GM12878 (cell line): ENCODE results near the gene DNAAF5. TPM values are rescaled to one million over a fixed set of nuclear protein-coding genes. Genes with fewer than 3 reads are reported as not detected.

Experiments used
- ATAC-seq: fragments of 200-7000 bp; cut with Tn5 transposase; 3 replicates; pipeline ENCODE4 v1.9.1; 2020; ENCODE audit warnings: mild to moderate bottlenecking, moderate library complexity
- BruUV-seq: library from RNA; stranded (reverse); fragments of 400-500 nt; replicated peaks from 2 replicates; lab custom pipeline; 2021; lab: Mats Ljungman, UMichigan
- CTCF ChIA-PET: fragments of 300-600 bp; sonication (Branson Sonifier 250); formaldehyde crosslinking; extraction: SDS; loops from one replicate; lab custom pipeline; 2021; ENCODE audit warnings: inconsistent platforms; lab: Yijun Ruan, JAX
- POLR2A ChIA-PET: fragments of 350-600 bp; formaldehyde crosslinking; extraction: SDS; loops from one replicate; lab custom pipeline; 2021; ENCODE audit warnings: inconsistent platforms; lab: Charles Lee
- RAD21 ChIA-PET: fragments of 300-600 bp; sonication (Branson Sonifier 250); formaldehyde crosslinking; loops from one replicate; lab custom pipeline; 2023; ENCODE audit warnings: antibody characterized with exemption; ENCODE audit not compliant: unreplicated experiment; lab: Charles Lee
- SMC1A ChIA-PET: fragments of 300-600 bp; sonication (Branson Sonifier 250); formaldehyde crosslinking; loops from one replicate; lab custom pipeline; 2023; ENCODE audit not compliant: unreplicated experiment, uncharacterized antibody; lab: Charles Lee
- DNase-seq: peaks from one replicate; pipeline ENCODE4 v3.0.0-alpha.2; 2011; ENCODE audit warnings: low read depth, low spot score
- FAIRE-seq: peaks from 3 replicates; lab custom pipeline; 2011; peaks lifted over from hg19 to GRCh38; lab: Jason Lieb, UNC
- H2AFZ ChIP-seq: 2 replicates; pipeline ENCODE4 v1.6.0; 2011; ENCODE audit warnings: low read depth, low read length, control low read depth; ENCODE audit not compliant: control insufficient read depth
- H3K27ac ChIP-seq: 2 replicates; pipeline ENCODE4 v1.5.1; 2011; ENCODE audit warnings: control low read depth; ENCODE audit not compliant: control insufficient read depth, insufficient read depth
- H3K27me3 ChIP-seq, 2 experiments: replicated peaks in 1 of 2; 2 replicates each; pipeline versions ENCODE4 v1.6.0 to v1.6.1; 2011; ENCODE audit warnings: low read length in 1 of 2; ENCODE audit not compliant: control insufficient read depth in 2 of 2, insufficient read depth in 2 of 2
- H3K36me3 ChIP-seq, 2 experiments: 2 replicates each; pipeline ENCODE4 v1.5.1; 2011; ENCODE audit warnings: low read length in 1 of 2; ENCODE audit not compliant: control insufficient read depth in 2 of 2, insufficient read depth in 2 of 2
- H3K4me1 ChIP-seq: 2 replicates; pipeline ENCODE4 v1.6.1; 2011; ENCODE audit warnings: mild to moderate bottlenecking, low read length, moderate library complexity, mixed read lengths; ENCODE audit not compliant: control insufficient read depth, insufficient read depth
- H3K4me2 ChIP-seq: 2 replicates; pipeline ENCODE4 v1.6.0; 2011; ENCODE audit warnings: control low read depth; ENCODE audit not compliant: control insufficient read depth, insufficient read depth
- H3K4me3 ChIP-seq: fragments of 200-600 bp; sonication (generic); 2 replicates; pipeline ENCODE4 v1.5.1; 2016
- H3K79me2 ChIP-seq: 2 replicates; pipeline ENCODE4 v1.6.0; 2011; ENCODE audit warnings: low read length; ENCODE audit not compliant: control insufficient read depth, insufficient read depth
- H3K9ac ChIP-seq: 2 replicates; pipeline ENCODE4 v1.8.0; 2011; ENCODE audit warnings: low read length, control low read depth, mixed read lengths; ENCODE audit not compliant: control insufficient read depth, insufficient read depth
- H3K9me3 ChIP-seq: replicated peaks from 3 replicates; pipeline ENCODE4 v1.5.1; 2011; ENCODE audit warnings: mild to moderate bottlenecking, low read length; ENCODE audit not compliant: control insufficient read depth, insufficient read depth
- H4K20me1 ChIP-seq: 2 replicates; pipeline ENCODE4 v1.6.0; 2011; ENCODE audit not compliant: control insufficient read depth, insufficient read depth
- ATF3 ChIP-seq: IDR thresholded peaks from 2 replicates; pipeline ENCODE4 v1.6.1; 2011; ENCODE audit warnings: low read depth, mild to moderate bottlenecking, low read length, moderate library complexity, borderline replicate concordance; ENCODE audit errors: extremely low read depth
- ATF7 ChIP-seq: fragments of 450-650 bp; IDR thresholded peaks from 2 replicates; pipeline ENCODE4 v1.6.1; 2016; ENCODE audit warnings: low read depth, mild to moderate bottlenecking
- CREM ChIP-seq: IDR thresholded peaks from 2 replicates; pipeline ENCODE4 v1.6.1; 2014; ENCODE audit warnings: antibody characterized with exemption, low read depth
- EZH2 ChIP-seq: IDR thresholded peaks from 2 replicates; pipeline ENCODE4 v1.6.1; 2012; ENCODE audit warnings: low read depth, mild to moderate bottlenecking, control low read depth, inconsistent platforms, low read length, borderline replicate concordance; ENCODE audit not compliant: control insufficient read depth
- KAT2A ChIP-seq: conservative IDR thresholded peaks from 2 replicates; pipeline ENCODE4 v1.6.1; 2011; ENCODE audit warnings: low read depth, low read length; ENCODE audit not compliant: control insufficient read depth
- MEF2A ChIP-seq: IDR thresholded peaks from 2 replicates; pipeline ENCODE4 v1.6.1; 2011; ENCODE audit warnings: low read depth, mild to moderate bottlenecking, low read length, moderate library complexity; ENCODE audit not compliant: insufficient read depth
- MEF2B ChIP-seq: fragments of 450-650 bp; IDR thresholded peaks from 2 replicates; pipeline ENCODE4 v1.6.1; 2018; ENCODE audit warnings: mild to moderate bottlenecking, moderate library complexity; ENCODE audit not compliant: partially characterized antibody, poor library complexity, severe bottlenecking
- NBN ChIP-seq: fragments of 450-650 bp; IDR thresholded peaks from 2 replicates; pipeline ENCODE4 v1.6.1; 2016
- NFIC ChIP-seq: IDR thresholded peaks from 2 replicates; pipeline ENCODE4 v1.6.1; 2012; ENCODE audit warnings: low read depth, mild to moderate bottlenecking, inconsistent platforms, low read length, moderate library complexity
- RFX5 ChIP-seq: IDR thresholded peaks from 2 replicates; pipeline ENCODE4 v1.6.1; 2011; ENCODE audit warnings: low read depth, low read length, improper control_type of control experiment
- WGBS: methylation state at CpG from one replicate; pipeline ENCODE4 v1.1.6; 2016; ENCODE audit warnings: low lambda C conversion rate; ENCODE audit not compliant: insufficient replicate concordance, insufficient coverage; ENCODE audit errors: missing lambda C conversion rate; 5-methylcytosine and 5-hydroxymethylcytosine counted together
- in situ Hi-C: fragments of 300-500 bp; cut with MboI; formaldehyde crosslinking; loops from 9 replicates; pipeline ENCODE4 v1.14.3; 2018; ENCODE audit warnings: mixed read lengths
- intact Hi-C: fragments of 100-400 bp; cut with micrococcal nuclease; formaldehyde crosslinking; loops from one replicate; pipeline ENCODE4 v1.14.2; 2022; ENCODE audit not compliant: unreplicated experiment
- polyA plus RNA-seq, 11 experiments: library from polyadenylated mRNA; depleted of rRNA in 4 of 11; unstranded in 6 of 11; stranded (reverse) in 5 of 11; fragments of >200 nt; fragmentation: Nextera tagmentation in 4 of 11; fragmentation: Illumina TruSeq in 1 of 11; extraction: Ambion mirVana in 4 of 11; extraction: Trizol in 1 of 11; gene quantifications; 1 replicate in 1 of 11; 2 replicates in 10 of 11; pipeline versions ENCODE4 v1.2.1 to v1.2.3, GENCODE V29; 2011 to 2016; ENCODE audit warnings: inconsistent platforms in 2 of 11, missing spikeins in 2 of 11, low read depth in 1 of 11
- total RNA-seq, 4 experiments: library from RNA; depleted of rRNA in 3 of 4; stranded (reverse); fragments of >200 nt in 3 of 4; fragmentation: Illumina TruSeq in 1 of 4; extraction: Trizol in 1 of 4; gene quantifications; 2 replicates each; pipeline versions ENCODE4 v1.2.1 to v1.2.3, GENCODE V29; 2013 to 2021
- TF ChIP-seq, protein P1 (sequence below): fragments of 450-650 bp; IDR thresholded peaks from 2 replicates; pipeline ENCODE4 v1.6.1; 2016; ENCODE audit warnings: mild to moderate bottlenecking, moderate library complexity, borderline replicate concordance
- TF ChIP-seq, protein P2 (sequence below): fragments of 450-650 bp; IDR thresholded peaks from 2 replicates; pipeline ENCODE4 v1.6.1; 2017; ENCODE audit warnings: mild to moderate bottlenecking, moderate library complexity

Gene DNAAF5
- total and polyA plus RNA-seq, 10 of the 15 experiments (the other 5 are each of a cell fraction or from before 2014, with no cell fraction given) = 1.8 to 38.3 (median 9.2) TPM

DNA sequence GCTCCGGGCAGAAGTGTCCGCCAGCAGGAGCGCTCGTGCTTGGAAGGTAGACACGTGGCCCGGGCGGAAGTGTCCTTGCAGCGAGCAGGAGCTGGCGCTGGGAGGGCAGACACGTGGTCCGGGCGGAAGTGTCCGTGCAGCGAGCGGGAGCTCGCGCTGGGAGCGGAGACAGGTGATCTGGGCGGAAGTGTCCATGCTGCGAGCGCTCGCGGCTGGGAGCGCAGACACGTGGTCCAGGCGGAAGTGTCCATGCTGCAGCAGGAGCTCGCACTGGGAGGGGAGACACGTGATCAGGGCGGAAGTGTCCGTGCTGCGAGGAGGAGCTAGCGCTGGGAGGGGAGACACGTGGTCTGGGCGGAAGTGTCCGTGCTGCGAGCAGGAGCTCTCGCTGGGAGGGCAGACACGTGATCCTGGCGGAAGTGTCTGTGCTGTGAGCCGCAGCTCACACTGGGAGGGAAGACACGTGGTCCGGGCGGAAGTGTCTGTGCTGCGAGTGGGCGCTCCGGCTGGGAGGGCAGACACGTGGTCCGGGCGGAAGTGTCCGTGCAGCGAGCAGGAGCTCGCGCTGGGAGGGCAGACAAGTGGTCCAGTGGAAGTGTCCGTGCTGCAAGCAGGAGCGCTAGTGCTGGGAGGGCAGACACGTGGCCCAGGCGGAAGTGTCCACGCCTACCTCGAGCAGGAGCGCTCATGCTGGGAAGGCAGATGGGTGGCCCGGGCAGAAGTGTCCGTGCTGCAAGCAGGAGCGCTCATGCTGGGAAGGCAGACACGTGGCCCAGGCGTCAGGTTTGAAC, 41.6 kb downstream of the DNAAF5 start:
- Histone ChIP-seq H3K9me3 (no peaks in the 10 kb centered on the region), H3K4me3 (no peak overlapping the region), H2AFZ (no peak overlapping the region), H3K27ac (no peak overlapping the region), H3K4me1 (no peaks in the 10 kb centered on the region), H3K36me3 (peaks cover 9 to 19% of the 10 kb centered on the region in 2 experiments; a peak in 3 of 4 replicates), H3K79me2 (no peaks in the 10 kb centered on the region), H3K4me2 (no peak overlapping the region), H4K20me1 (no peaks in the 10 kb centered on the region), H3K27me3 (no peaks in the 10 kb centered on the region), H3K9ac (no peak overlapping the region)
- ChIA-PET RAD21 (no interaction called here), POLR2A (no interaction called here), CTCF (no interaction called here), SMC1A (no interaction called here)
- 96% methylated on average over 48 of the region's 65 CpGs for WGBS
- BruUV-seq = no TSS peak
- in situ Hi-C loops (no loop called here), intact Hi-C loops (no loop called here)
- FAIRE-seq (no peak), ATAC-seq (no peak), DNase-seq (no peak)
- TF ChIP-seq EZH2 = no peak
- TF ChIP-seq ATF7 = no peak
- no peak for TF ChIP-seq MEF2B
- no peak for TF ChIP-seq MEF2A
- TF ChIP-seq NFIC = no peak
- TF ChIP-seq RFX5 = no peak
- no peak for TF ChIP-seq CREM
- no peak for TF ChIP-seq ATF3
- no peak for TF ChIP-seq NBN
- TF ChIP-seq KAT2A = no peak
- TF ChIP-seq, protein P1, sequence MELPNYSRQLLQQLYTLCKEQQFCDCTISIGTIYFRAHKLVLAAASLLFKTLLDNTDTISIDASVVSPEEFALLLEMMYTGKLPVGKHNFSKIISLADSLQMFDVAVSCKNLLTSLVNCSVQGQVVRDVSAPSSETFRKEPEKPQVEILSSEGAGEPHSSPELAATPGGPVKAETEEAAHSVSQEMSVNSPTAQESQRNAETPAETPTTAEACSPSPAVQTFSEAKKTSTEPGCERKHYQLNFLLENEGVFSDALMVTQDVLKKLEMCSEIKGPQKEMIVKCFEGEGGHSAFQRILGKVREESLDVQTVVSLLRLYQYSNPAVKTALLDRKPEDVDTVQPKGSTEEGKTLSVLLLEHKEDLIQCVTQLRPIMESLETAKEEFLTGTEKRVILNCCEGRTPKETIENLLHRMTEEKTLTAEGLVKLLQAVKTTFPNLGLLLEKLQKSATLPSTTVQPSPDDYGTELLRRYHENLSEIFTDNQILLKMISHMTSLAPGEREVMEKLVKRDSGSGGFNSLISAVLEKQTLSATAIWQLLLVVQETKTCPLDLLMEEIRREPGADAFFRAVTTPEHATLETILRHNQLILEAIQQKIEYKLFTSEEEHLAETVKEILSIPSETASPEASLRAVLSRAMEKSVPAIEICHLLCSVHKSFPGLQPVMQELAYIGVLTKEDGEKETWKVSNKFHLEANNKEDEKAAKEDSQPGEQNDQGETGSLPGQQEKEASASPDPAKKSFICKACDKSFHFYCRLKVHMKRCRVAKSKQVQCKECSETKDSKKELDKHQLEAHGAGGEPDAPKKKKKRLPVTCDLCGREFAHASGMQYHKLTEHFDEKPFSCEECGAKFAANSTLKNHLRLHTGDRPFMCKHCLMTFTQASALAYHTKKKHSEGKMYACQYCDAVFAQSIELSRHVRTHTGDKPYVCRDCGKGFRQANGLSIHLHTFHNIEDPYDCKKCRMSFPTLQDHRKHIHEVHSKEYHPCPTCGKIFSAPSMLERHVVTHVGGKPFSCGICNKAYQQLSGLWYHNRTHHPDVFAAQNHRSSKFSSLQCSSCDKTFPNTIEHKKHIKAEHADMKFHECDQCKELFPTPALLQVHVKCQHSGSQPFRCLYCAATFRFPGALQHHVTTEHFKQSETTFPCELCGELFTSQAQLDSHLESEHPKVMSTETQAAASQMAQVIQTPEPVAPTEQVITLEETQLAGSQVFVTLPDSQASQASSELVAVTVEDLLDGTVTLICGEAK = no peak
- TF ChIP-seq, protein P2, sequence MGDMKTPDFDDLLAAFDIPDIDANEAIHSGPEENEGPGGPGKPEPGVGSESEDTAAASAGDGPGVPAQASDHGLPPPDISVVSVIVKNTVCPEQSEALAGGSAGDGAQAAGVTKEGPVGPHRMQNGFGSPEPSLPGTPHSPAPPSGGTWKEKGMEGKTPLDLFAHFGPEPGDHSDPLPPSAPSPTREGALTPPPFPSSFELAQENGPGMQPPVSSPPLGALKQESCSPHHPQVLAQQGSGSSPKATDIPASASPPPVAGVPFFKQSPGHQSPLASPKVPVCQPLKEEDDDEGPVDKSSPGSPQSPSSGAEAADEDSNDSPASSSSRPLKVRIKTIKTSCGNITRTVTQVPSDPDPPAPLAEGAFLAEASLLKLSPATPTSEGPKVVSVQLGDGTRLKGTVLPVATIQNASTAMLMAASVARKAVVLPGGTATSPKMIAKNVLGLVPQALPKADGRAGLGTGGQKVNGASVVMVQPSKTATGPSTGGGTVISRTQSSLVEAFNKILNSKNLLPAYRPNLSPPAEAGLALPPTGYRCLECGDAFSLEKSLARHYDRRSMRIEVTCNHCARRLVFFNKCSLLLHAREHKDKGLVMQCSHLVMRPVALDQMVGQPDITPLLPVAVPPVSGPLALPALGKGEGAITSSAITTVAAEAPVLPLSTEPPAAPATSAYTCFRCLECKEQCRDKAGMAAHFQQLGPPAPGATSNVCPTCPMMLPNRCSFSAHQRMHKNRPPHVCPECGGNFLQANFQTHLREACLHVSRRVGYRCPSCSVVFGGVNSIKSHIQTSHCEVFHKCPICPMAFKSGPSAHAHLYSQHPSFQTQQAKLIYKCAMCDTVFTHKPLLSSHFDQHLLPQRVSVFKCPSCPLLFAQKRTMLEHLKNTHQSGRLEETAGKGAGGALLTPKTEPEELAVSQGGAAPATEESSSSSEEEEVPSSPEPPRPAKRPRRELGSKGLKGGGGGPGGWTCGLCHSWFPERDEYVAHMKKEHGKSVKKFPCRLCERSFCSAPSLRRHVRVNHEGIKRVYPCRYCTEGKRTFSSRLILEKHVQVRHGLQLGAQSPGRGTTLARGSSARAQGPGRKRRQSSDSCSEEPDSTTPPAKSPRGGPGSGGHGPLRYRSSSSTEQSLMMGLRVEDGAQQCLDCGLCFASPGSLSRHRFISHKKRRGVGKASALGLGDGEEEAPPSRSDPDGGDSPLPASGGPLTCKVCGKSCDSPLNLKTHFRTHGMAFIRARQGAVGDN = no peak
